HepG2 (cell line): ENCODE results near the gene LGALS3. TPM values are rescaled to one million over a fixed set of nuclear protein-coding genes. Genes with fewer than 3 reads are reported as not detected.

Source experiments
- ATAC-seq: fragments of 200-7000 bp; cut with Tn5 transposase; 3 replicates; pipeline ENCODE4 v1.9.1; 2020; ENCODE audit warnings: mild to moderate bottlenecking, moderate library complexity
- BruUV-seq: library from RNA; stranded (reverse); fragments of 400-500 nt; replicated peaks from 2 replicates; lab custom pipeline; 2021; lab: Mats Ljungman, UMichigan
- CTCF ChIA-PET: fragments of 300-600 bp; formaldehyde crosslinking; extraction: SDS; loops from one replicate; lab custom pipeline; 2021; ENCODE audit warnings: low total read pairs, inconsistent platforms, low intra/inter-chr PET ratio; lab: Yijun Ruan, JAX
- POLR2A ChIA-PET: fragments of 350-600 bp; sonication (Branson Sonifier 250); formaldehyde crosslinking; loops from one replicate; lab custom pipeline; 2020; ENCODE audit warnings: antibody characterized with exemption, inconsistent platforms; lab: Yijun Ruan, JAX
- DNase-seq: peaks from one replicate; pipeline ENCODE4 v3.0.0-alpha.2; 2015; ENCODE audit warnings: low spot score
- FAIRE-seq: peaks from 3 replicates; lab custom pipeline; 2011; peaks lifted over from hg19 to GRCh38; lab: Jason Lieb, UNC
- H2AFZ ChIP-seq: one replicate; pipeline ENCODE4 v1.6.1; 2011; ENCODE audit warnings: low read length, inconsistent platforms
- H3K27ac ChIP-seq: fragments of 300-600 bp; 3 replicates; pipeline ENCODE4 v1.8.0; 2011; ENCODE audit warnings: mixed run types, mild to moderate bottlenecking, mixed read lengths, low read length, inconsistent platforms; ENCODE audit not compliant: insufficient read depth; ENCODE audit errors: extremely low read length
- H3K27me3 ChIP-seq, 2 experiments: fragments of 200-600 bp in 1 of 2; 2 replicates in 1 of 2; 3 replicates in 1 of 2; pipeline versions ENCODE4 v1.6.0 to v1.8.0; 2011; ENCODE audit warnings: low read length in 2 of 2, mild to moderate bottlenecking in 2 of 2, moderate library complexity in 2 of 2, inconsistent platforms in 1 of 2; ENCODE audit not compliant: insufficient read depth in 2 of 2, control insufficient read depth in 1 of 2
- H3K36me3 ChIP-seq, 2 experiments: fragments of 200-600 bp in 1 of 2; replicated peaks in 1 of 2; 2 replicates in 1 of 2; 3 replicates in 1 of 2; pipeline versions ENCODE4 v1.5.1 to v1.8.0; 2011; ENCODE audit warnings: low read length in 2 of 2, inconsistent platforms in 1 of 2; ENCODE audit not compliant: insufficient read depth in 2 of 2, control insufficient read depth in 1 of 2
- H3K4me1 ChIP-seq: 2 replicates; pipeline ENCODE4 v1.5.1; 2012; ENCODE audit warnings: low read length, inconsistent platforms; ENCODE audit not compliant: insufficient read depth
- H3K4me2 ChIP-seq: 2 replicates; pipeline ENCODE4 v1.6.0; 2011; ENCODE audit warnings: low read depth, low read length, inconsistent platforms
- H3K4me3 ChIP-seq, 3 experiments: fragments of 200-600 bp in 1 of 3; sonication (generic), shearing (Covaris generic) in 1 of 3; replicated peaks in 1 of 3; 2 replicates each; pipeline ENCODE4 v1.5.1; 2011 to 2016; ENCODE audit warnings: low read length in 3 of 3, inconsistent platforms in 2 of 3, low read depth in 2 of 3, mild to moderate bottlenecking in 2 of 3, control low read depth in 1 of 3, mixed read lengths in 1 of 3; ENCODE audit not compliant: insufficient read depth in 1 of 3
- H3K79me2 ChIP-seq: one replicate; pipeline ENCODE4 v1.6.1; 2011; ENCODE audit warnings: low read length, inconsistent platforms; ENCODE audit not compliant: insufficient read depth
- H3K9ac ChIP-seq: 2 replicates; pipeline ENCODE4 v1.6.0; 2011; ENCODE audit warnings: mild to moderate bottlenecking, low read depth, low read length, inconsistent platforms; ENCODE audit not compliant: insufficient read depth
- H3K9me3 ChIP-seq: 2 replicates; pipeline ENCODE4 v1.5.1; 2012; ENCODE audit warnings: mild to moderate bottlenecking, low read length
- H4K20me1 ChIP-seq: 2 replicates; pipeline ENCODE4 v1.6.0; 2011; ENCODE audit warnings: inconsistent platforms, mild to moderate bottlenecking, low read length, moderate library complexity; ENCODE audit not compliant: insufficient read depth
- MXD4 ChIP-seq: IDR thresholded peaks from 2 replicates; pipeline ENCODE4 v1.6.1; 2016; ENCODE audit warnings: mild to moderate bottlenecking, missing biosample characterization, missing genetic modification reagents
- NCOA2 ChIP-seq: sonication (generic); formaldehyde crosslinking; IDR thresholded peaks from 2 replicates; pipeline ENCODE4 v1.8.0; 2022; ENCODE audit warnings: inconsistent platforms
- NONO ChIP-seq, 2 experiments: fragments of 450-650 bp in 1 of 2; sonication (generic) in 1 of 2; formaldehyde crosslinking in 1 of 2; IDR thresholded peaks in 1 of 2; conservative IDR thresholded peaks in 1 of 2; 2 replicates each; pipeline versions ENCODE4 v1.6.1 to v1.8.0; 2017 to 2022; ENCODE audit warnings: mild to moderate bottlenecking in 1 of 2, missing genetic modification reagents in 1 of 2, moderate library complexity in 1 of 2
- POLR2A ChIP-seq, 2 experiments: IDR thresholded peaks; 2 replicates each; pipeline ENCODE4 v1.6.1; 2011; ENCODE audit warnings: low read depth in 2 of 2, low read length in 2 of 2, mild to moderate bottlenecking in 1 of 2, moderate library complexity in 1 of 2; ENCODE audit not compliant: insufficient read depth in 1 of 2
- THAP11 ChIP-seq: IDR thresholded peaks from 2 replicates; pipeline ENCODE4 v1.6.1; 2016; ENCODE audit warnings: missing biosample characterization, missing genetic modification reagents
- ZNF138 ChIP-seq: sonication (generic); formaldehyde crosslinking; IDR thresholded peaks from 2 replicates; pipeline ENCODE4 v1.5.0; 2020; ENCODE audit warnings: mild to moderate bottlenecking, low read depth, missing genetic modification reagents
- ZNF546 ChIP-seq: sonication (generic); formaldehyde crosslinking; conservative IDR thresholded peaks from 2 replicates; pipeline ENCODE4 v1.8.1; 2023; ENCODE audit warnings: mild to moderate bottlenecking, missing genetic modification reagents
- ZNF563 ChIP-seq: sonication (generic); formaldehyde crosslinking; IDR thresholded peaks from 2 replicates; pipeline ENCODE4 v1.8.0; 2022; ENCODE audit warnings: mild to moderate bottlenecking, moderate library complexity, missing genetic modification reagents
- WGBS: methylation state at CpG from one replicate; pipeline ENCODE4 v1.1.6; 2017; ENCODE audit warnings: low lambda C conversion rate; 5-methylcytosine and 5-hydroxymethylcytosine counted together
- in situ Hi-C: cut with HindIII; loops from 2 replicates; pipeline ENCODE4 v1.10.0; 2017; ENCODE audit warnings: low pct_unique_long_range_greater_than_20kb; ENCODE audit not compliant: extremely low pct_ligation_motif_present
- intact Hi-C: fragments of 100-400 bp; cut with micrococcal nuclease; formaldehyde crosslinking; loops from one replicate; pipeline ENCODE4 v1.10.0; 2022; ENCODE audit not compliant: unreplicated experiment
- polyA plus RNA-seq, 8 experiments: library from polyadenylated mRNA; depleted of rRNA in 3 of 8; stranded (reverse) in 7 of 8; unstranded in 1 of 8; fragments of >200 nt; fragmentation: Illumina TruSeq in 4 of 8; extraction: Trizol in 4 of 8; gene quantifications; 2 replicates each; pipeline versions ENCODE4 v1.2.1 to v1.2.3, GENCODE V29; 2011 to 2016; ENCODE audit warnings: low read depth in 4 of 8, missing spikeins in 1 of 8, mixed read lengths in 1 of 8; ENCODE audit not compliant: insufficient read depth in 1 of 8
- total RNA-seq, 5 experiments: library from RNA; depleted of rRNA; stranded (reverse); fragments of >200 nt; fragmentation: Illumina TruSeq; extraction: Trizol; gene quantifications; 2 replicates each; pipeline ENCODE4 v1.2.3, GENCODE V29; 2016; ENCODE audit warnings: low read depth in 1 of 5
- TF ChIP-seq, protein P1 (sequence below): sonication (generic); IDR thresholded peaks from 2 replicates; pipeline ENCODE4 v1.6.1; 2016; ENCODE audit warnings: low read depth, borderline replicate concordance
- TF ChIP-seq, protein P2 (sequence below): sonication (generic); formaldehyde crosslinking; IDR thresholded peaks from 2 replicates; pipeline ENCODE4 v1.5.0; 2020; ENCODE audit warnings: mild to moderate bottlenecking, missing genetic modification reagents, borderline replicate concordance

LGALS3 gene
- total and polyA plus RNA-seq, 2 of the 13 experiments (the other 11 are each of a cell fraction or from before 2014, with no cell fraction given) = 5.0 to 97.4 TPM

DNA sequence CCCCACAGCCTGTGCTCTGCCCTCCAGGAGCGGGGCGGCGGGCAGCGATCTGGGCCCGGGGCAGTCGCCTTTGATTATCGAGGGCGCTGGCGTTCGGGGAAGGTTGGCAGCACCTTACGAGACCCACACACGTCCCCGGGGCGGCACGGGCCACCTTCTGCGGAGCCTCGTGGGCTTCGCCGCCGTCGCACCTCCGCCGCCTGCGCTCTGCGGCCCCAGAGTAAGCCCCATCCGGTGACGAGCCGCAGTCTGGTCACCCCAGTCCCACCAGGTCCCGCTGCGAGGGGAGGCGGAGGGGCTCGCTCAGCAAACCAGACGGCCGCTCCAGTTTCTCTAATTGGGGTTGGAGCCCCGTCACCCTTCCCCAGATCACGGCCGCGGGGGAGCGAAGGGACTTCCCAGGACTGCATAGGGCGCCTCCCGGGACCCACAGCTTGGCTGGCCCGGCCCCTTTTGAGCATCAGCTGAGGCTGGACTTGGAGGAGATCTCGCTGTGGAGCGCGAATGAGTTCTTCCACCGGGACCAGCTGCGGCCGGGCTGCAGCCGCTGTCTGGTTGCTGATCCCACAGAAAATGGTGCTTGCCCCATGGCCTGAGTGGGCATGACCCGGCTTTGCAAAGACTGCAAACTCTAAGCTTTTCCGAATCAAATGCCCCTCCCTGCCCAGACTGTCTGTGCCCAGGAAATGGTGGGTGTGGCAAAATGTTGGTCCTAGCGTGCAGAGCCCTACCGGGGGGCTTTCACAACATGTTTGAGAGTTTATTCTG is 560 bp downstream of the LGALS3 start:
- peaks cover 2 to 14% of the 10 kb centered on the region in 2 experiments; a peak in 3 of 5 replicates for H3K27me3 ChIP-seq
- DNase-seq (peak; percentile 29), FAIRE-seq (no peak), ATAC-seq (peak; percentile 81)
- in situ Hi-C loops = no loop called here
- ChIA-PET POLR2A (interaction anchor here (0.5 to 2.4 kb wide), 4 partner anchors 20 to 52 kb away, joined by 3 to 19 read pairs (median 8); no protein-coding TSS in a partner anchor), CTCF (no interaction called here)
- H3K4me3 ChIP-seq = peak overlapping the region; percentile 69 to 78 (median 76)
- 0% methylated on average over 4 of the region's 53 CpGs for WGBS
- H3K79me2 ChIP-seq = peaks cover 8% of the 10 kb centered on the region
- TSS peak; percentile 59 for BruUV-seq
- H3K4me1 ChIP-seq = peaks cover 32% of the 10 kb centered on the region
- H3K9me3 ChIP-seq = no peaks in the 10 kb centered on the region
- no peak overlapping the region for H3K27ac ChIP-seq
- H4K20me1 ChIP-seq = no peaks in the 10 kb centered on the region
- intact Hi-C loops = loop anchor here (1.0 to 2.0 kb wide), 3 partner anchors 15 to 40 kb away; no protein-coding TSS in a partner anchor
- H3K9ac ChIP-seq = peak overlapping the region; percentile 66
- H3K4me2 ChIP-seq = peak overlapping the region; percentile 92
- H2AFZ ChIP-seq = no peak overlapping the region
- H3K36me3 ChIP-seq = 0 out of 5 replicates have a peak, but pooled peaks cover 0 to 3% of the 10 kb centered on the region in 2 experiments
- TF ChIP-seq ZNF563 = 0 out of 2 replicates have a peak, but pooled peaks have one; percentile 48
- TF ChIP-seq, protein P1, sequence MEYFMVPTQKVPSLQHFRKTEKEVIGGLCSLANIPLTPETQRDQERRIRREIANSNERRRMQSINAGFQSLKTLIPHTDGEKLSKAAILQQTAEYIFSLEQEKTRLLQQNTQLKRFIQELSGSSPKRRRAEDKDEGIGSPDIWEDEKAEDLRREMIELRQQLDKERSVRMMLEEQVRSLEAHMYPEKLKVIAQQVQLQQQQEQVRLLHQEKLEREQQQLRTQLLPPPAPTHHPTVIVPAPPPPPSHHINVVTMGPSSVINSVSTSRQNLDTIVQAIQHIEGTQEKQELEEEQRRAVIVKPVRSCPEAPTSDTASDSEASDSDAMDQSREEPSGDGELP = peak; percentile 76; the same call in 1 of the 2 replicates
- 0 out of 2 replicates have a peak, but pooled peaks have one; percentile 14 for TF ChIP-seq THAP11
- TF ChIP-seq ZNF138 = no peak
- no peak for TF ChIP-seq MXD4 (CRISPR knock-in tag)
- TF ChIP-seq NONO (IDR thresholded peaks at IDR 0.05) = no peak
- no peak for TF ChIP-seq NONO (CRISPR knock-in tag; conservative IDR thresholded peaks at IDR 0.05)
- no peak for TF ChIP-seq ZNF546
- TF ChIP-seq POLR2A (IDR thresholded peaks at IDR 0.05; ENCODE audit: insufficient read depth in 1 of 2, low read depth in 2 of 2, low read length in 2 of 2) = peak in 1 of 2 experiments; percentile 27; a peak in 1 of 4 replicates
- TF ChIP-seq, protein P2, sequence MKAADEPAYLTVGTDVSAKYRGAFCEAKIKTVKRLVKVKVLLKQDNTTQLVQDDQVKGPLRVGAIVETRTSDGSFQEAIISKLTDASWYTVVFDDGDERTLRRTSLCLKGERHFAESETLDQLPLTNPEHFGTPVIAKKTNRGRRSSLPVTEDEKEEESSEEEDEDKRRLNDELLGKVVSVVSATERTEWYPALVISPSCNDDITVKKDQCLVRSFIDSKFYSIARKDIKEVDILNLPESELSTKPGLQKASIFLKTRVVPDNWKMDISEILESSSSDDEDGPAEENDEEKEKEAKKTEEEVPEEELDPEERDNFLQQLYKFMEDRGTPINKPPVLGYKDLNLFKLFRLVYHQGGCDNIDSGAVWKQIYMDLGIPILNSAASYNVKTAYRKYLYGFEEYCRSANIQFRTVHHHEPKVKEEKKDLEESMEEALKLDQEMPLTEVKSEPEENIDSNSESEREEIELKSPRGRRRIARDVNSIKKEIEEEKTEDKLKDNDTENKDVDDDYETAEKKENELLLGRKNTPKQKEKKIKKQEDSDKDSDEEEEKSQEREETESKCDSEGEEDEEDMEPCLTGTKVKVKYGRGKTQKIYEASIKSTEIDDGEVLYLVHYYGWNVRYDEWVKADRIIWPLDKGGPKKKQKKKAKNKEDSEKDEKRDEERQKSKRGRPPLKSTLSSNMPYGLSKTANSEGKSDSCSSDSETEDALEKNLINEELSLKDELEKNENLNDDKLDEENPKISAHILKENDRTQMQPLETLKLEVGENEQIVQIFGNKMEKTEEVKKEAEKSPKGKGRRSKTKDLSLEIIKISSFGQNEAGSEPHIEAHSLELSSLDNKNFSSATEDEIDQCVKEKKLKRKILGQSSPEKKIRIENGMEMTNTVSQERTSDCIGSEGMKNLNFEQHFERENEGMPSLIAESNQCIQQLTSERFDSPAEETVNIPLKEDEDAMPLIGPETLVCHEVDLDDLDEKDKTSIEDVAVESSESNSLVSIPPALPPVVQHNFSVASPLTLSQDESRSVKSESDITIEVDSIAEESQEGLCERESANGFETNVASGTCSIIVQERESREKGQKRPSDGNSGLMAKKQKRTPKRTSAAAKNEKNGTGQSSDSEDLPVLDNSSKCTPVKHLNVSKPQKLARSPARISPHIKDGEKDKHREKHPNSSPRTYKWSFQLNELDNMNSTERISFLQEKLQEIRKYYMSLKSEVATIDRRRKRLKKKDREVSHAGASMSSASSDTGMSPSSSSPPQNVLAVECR (CRISPR knock-in tag) = 0 out of 2 replicates have a peak, but pooled peaks have one; percentile 22
- TF ChIP-seq NCOA2 (CRISPR knock-in tag) = no peak
